HG03521 (cell line): ENCODE data around the gene HYCC1.
A peak's percentile ranks its signal among the peaks of the same experiment; 100 is the strongest.

ENCODE experiments used
- ATAC-seq: cut with Tn5 transposase; IDR thresholded peaks from one replicate; pipeline ENCODE4 v1.9.1; 2021; ENCODE audit warnings: mild to moderate bottlenecking, moderate library complexity; ENCODE audit not compliant: unreplicated experiment

Gene HYCC1

GRCh38 chr7:23017309-23017708 lies 3.4 kb upstream of the HYCC1 start:
- ATAC-seq, result no peak

- no peak for ATAC-seq
Measured at GRCh38 chr7:23016345-23017253, 2.7 kb upstream of the HYCC1 start.

GRCh38 chr7:23014681-23015080 lies 751 bp upstream of the HYCC1 start:
- no peak for ATAC-seq

- peak; percentile 9 for ATAC-seq
Measured at GRCh38 chr7:23012908-23013714, 819 bp downstream of the HYCC1 start.

- no peak for ATAC-seq
Measured at GRCh38 chr7:23012186-23012585, 1.7 kb downstream of the HYCC1 start.

- no peak for ATAC-seq
Measured at GRCh38 chr7:23011222-23011924, 2.6 kb downstream of the HYCC1 start.

- no peak for ATAC-seq
Measured at GRCh38 chr7:23009303-23009702, 4.6 kb downstream of the HYCC1 start.

- no peak for ATAC-seq
Measured at GRCh38 chr7:23004247-23004520, 9.7 kb downstream of the HYCC1 start.

GRCh38 chr7:23003505-23004246 lies 10.3 kb downstream of the HYCC1 start:
- no peak for ATAC-seq

- no peak for ATAC-seq
Measured at GRCh38 chr7:23002698-23003097, 11.2 kb downstream of the HYCC1 start.

GRCh38 chr7:23001610-23002009 lies 12.3 kb downstream of the HYCC1 start:
- ATAC-seq, result no peak

GRCh38 chr7:23000597-23001360 lies 13.2 kb downstream of the HYCC1 start:
- ATAC-seq, result no peak

GRCh38 chr7:22998519-22998896 lies 15.4 kb downstream of the HYCC1 start:
- ATAC-seq, result no peak

- ATAC-seq, result no peak
Measured at GRCh38 chr7:22997871-22998518, 15.9 kb downstream of the HYCC1 start.

GRCh38 chr7:22996470-22996869 lies 17.5 kb downstream of the HYCC1 start:
- no peak for ATAC-seq

- no peak for ATAC-seq
Measured at GRCh38 chr7:22995011-22995410, 18.9 kb downstream of the HYCC1 start.

GRCh38 chr7:22992874-22993840 lies 20.8 kb downstream of the HYCC1 start:
- peak; percentile 75 for ATAC-seq

- ATAC-seq, result no peak
Measured at GRCh38 chr7:22990588-22990949, 23.4 kb downstream of the HYCC1 start.
